ENCODE results near the gene POLR1B. TPM values are rescaled to one million over a fixed set of nuclear protein-coding genes. Genes with fewer than 3 reads are reported as not detected.
A peak's percentile ranks its signal among the peaks of the same experiment; 100 is the strongest.

Gene POLR1B
- total and polyA plus RNA-seq, 4 donors = 6.5 to 23.8 (median 10.8) TPM

- TF ChIP-seq NR2F2 (IDR thresholded peaks at IDR 0.05) = no peak
- no peak for TF ChIP-seq TAF1 (conservative IDR thresholded peaks at IDR 0.05)
- no peak for TF ChIP-seq ATF3 (IDR thresholded peaks at IDR 0.05)
- no peak for TF ChIP-seq ZBTB33 (IDR thresholded peaks at IDR 0.05)
- no peak for DNase-seq (ENCODE audit: low spot score)
These were observed 83.3 kb downstream of the POLR1B start for GRCh38 chr2:112625474-112626114.

GRCh38 chr2:112626604-112627059, 84.4 kb downstream of the POLR1B start:
- WGBS = 13% methylated on average over 7 of the region's 7 CpGs
- H3K4me1 ChIP-seq (ENCODE audit: control insufficient read depth in 4 of 4, insufficient read depth in 4 of 4, low read length in 3 of 4) = peaks cover 0 to 7% (median 2%) of the 10 kb centered on the region in 4 donors
- H3K36me3 ChIP-seq (ENCODE audit: control insufficient read depth in 4 of 4, insufficient read depth in 3 of 4, low read depth in 1 of 4, low read length in 3 of 4) = no peaks in the 10 kb centered on the region
- H3K4me3 ChIP-seq (ENCODE audit: low read depth in 1 of 3, low read length in 3 of 3) = no peak overlapping the region
- H3K27me3 ChIP-seq (ENCODE audit: control insufficient read depth in 4 of 4, insufficient read depth in 4 of 4, low read length in 3 of 4) = no peaks in the 10 kb centered on the region
- H3K27ac ChIP-seq (ENCODE audit: low read depth in 1 of 2, low read length in 2 of 2) = peak overlapping the region; percentile 19 to 52
- DNase-seq (ENCODE audit: low spot score) = peak; percentile 68
- TF ChIP-seq RAD21 (IDR thresholded peaks at IDR 0.05) (peak; percentile 93 to 96), ZBTB33 (IDR thresholded peaks at IDR 0.05) (no peak), FOXA1 (IDR thresholded peaks at IDR 0.05) (no peak), CTCF (IDR thresholded peaks at IDR 0.05; ENCODE audit: low read depth, low read length, missing input control) (peak; percentile 83), FOXA2 (IDR thresholded peaks at IDR 0.05) (no peak), ATF3 (IDR thresholded peaks at IDR 0.05) (no peak), MAX (IDR thresholded peaks at IDR 0.05) (no peak), GABPA (IDR thresholded peaks at IDR 0.05 in 1 of 2, conservative IDR thresholded peaks at IDR 0.05 in 1 of 2) (no peak), HNF4A (conservative IDR thresholded peaks at IDR 0.05) (no peak), RXRA (IDR thresholded peaks at IDR 0.05) (no peak), EGR1 (IDR thresholded peaks at IDR 0.05; ENCODE audit: low read depth in 2 of 2) (no peak), TAF1 (conservative IDR thresholded peaks at IDR 0.05) (no peak), JUND (IDR thresholded peaks at IDR 0.05) (no peak), YY1 (IDR thresholded peaks at IDR 0.05) (peak; percentile 40), SP1 (IDR thresholded peaks at IDR 0.05) (no peak), NR2F2 (IDR thresholded peaks at IDR 0.05) (no peak), HNF4G (IDR thresholded peaks at IDR 0.05) (no peak), REST (IDR thresholded peaks at IDR 0.05) (no peak)
- H3K9me3 ChIP-seq (ENCODE audit: control insufficient read depth in 4 of 4, low read length in 3 of 4) = no peaks in the 10 kb centered on the region
- no peak overlapping the region for H3K9ac ChIP-seq (ENCODE audit: low read depth in 1 of 2, low read length in 2 of 2)

More at GRCh38 chr2:112625474-112626114, 83.3 kb downstream of the POLR1B start:
- H3K4me1 ChIP-seq (ENCODE audit: control insufficient read depth in 4 of 4, insufficient read depth in 4 of 4, low read length in 3 of 4) = peaks cover 0 to 5% (median 2%) of the 10 kb centered on the region in 4 donors
- no peaks in the 10 kb centered on the region for H3K27me3 ChIP-seq (ENCODE audit: control insufficient read depth in 4 of 4, insufficient read depth in 4 of 4, low read length in 3 of 4)
- no peaks in the 10 kb centered on the region for H3K36me3 ChIP-seq (ENCODE audit: control insufficient read depth in 4 of 4, insufficient read depth in 3 of 4, low read depth in 1 of 4, low read length in 3 of 4)
- no peak overlapping the region for H3K9ac ChIP-seq (ENCODE audit: low read depth in 1 of 2, low read length in 2 of 2)
- no peaks in the 10 kb centered on the region for H3K9me3 ChIP-seq (ENCODE audit: control insufficient read depth in 4 of 4, low read length in 3 of 4)
- H3K4me3 ChIP-seq (ENCODE audit: low read depth in 1 of 3, low read length in 3 of 3) = no peak overlapping the region
- no peak overlapping the region for H3K27ac ChIP-seq (ENCODE audit: low read depth in 1 of 2, low read length in 2 of 2)
- 74% methylated on average over 7 of the region's 7 CpGs for WGBS
